Right atrium auricular region (tissue), 2 donors: Measurements from ENCODE around the gene YIPF4. TPM values are rescaled to one million over a fixed set of nuclear protein-coding genes. Genes with fewer than 3 reads are reported as not detected.

ENCODE experiments used
- DNase-seq: peaks from one replicate; pipeline ENCODE4 v3.0.0-alpha.2; 2019; ENCODE audit warnings: low spot score
- H3K27ac ChIP-seq, 2 donors: fragments of 200-600 bp; sonication (generic); 1 replicate in 1 of 2; 2 replicates in 1 of 2; pipeline ENCODE4 v1.5.1; 2016 to 2019
- H3K27me3 ChIP-seq, 2 donors: fragments of 200-600 bp; sonication (generic); one replicate each; pipeline versions ENCODE4 v1.5.1 to v1.6.0; 2017 to 2019
- H3K36me3 ChIP-seq: fragments of 200-600 bp; sonication (generic); one replicate; pipeline ENCODE4 v1.5.1; 2016
- H3K4me1 ChIP-seq, 2 donors: fragments of 200-600 bp; sonication (generic); one replicate each; pipeline versions ENCODE4 v1.5.1 to v1.6.0; 2017 to 2019
- H3K4me3 ChIP-seq, 2 donors: fragments of 200-600 bp; sonication (generic); 1 replicate in 1 of 2; 2 replicates in 1 of 2; pipeline ENCODE4 v1.5.1; 2017 to 2019; ENCODE audit warnings: mild to moderate bottlenecking in 1 of 2, moderate library complexity in 1 of 2
- H3K9me3 ChIP-seq, 2 donors: fragments of 200-600 bp; sonication (generic); one replicate each; pipeline ENCODE4 v1.5.1; 2019
- total RNA-seq, 2 donors: library from RNA; depleted of rRNA; stranded (reverse); fragments of >200 nt; gene quantifications; one replicate each; pipeline ENCODE4 v1.1.0, GENCODE V29; 2016
- TF ChIP-seq, protein P1 (sequence below), 2 donors: fragments of 200-600 bp; sonication (generic); IDR thresholded peaks; one replicate each; pipeline ENCODE4 v1.5.1; 2019; ENCODE audit warnings: antibody characterized with exemption in 2 of 2

The YIPF4 gene
- total RNA-seq, 2 donors from 2014 or later = 16.0 to 17.8 TPM

DNA sequence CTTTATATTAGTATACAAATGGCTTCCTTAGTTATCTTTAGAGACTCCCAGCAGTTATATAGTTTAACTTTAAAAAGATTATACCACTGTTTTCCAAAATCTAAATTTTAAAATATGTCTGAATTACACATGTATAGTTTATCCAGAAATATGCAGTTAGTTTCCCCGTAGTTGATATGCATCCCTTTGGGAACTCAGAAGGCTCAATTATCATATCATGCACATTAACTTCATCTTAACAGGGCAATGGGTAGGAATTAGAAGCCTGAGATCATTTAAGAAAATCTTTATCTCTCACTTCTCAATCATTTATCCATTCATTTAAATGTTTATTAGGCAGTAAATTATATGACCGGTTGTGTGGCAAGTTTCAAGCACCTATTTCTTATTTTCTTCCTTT lies 40.2 kb upstream of the YIPF4 start:
- H3K4me3 ChIP-seq = no peak overlapping the region
- no peak overlapping the region for H3K27ac ChIP-seq
- H3K4me1 ChIP-seq = no peaks in the 10 kb centered on the region
- no peaks in the 10 kb centered on the region for H3K9me3 ChIP-seq
- H3K27me3 ChIP-seq = no peaks in the 10 kb centered on the region
- no peak for DNase-seq
- TF ChIP-seq, protein P1, sequence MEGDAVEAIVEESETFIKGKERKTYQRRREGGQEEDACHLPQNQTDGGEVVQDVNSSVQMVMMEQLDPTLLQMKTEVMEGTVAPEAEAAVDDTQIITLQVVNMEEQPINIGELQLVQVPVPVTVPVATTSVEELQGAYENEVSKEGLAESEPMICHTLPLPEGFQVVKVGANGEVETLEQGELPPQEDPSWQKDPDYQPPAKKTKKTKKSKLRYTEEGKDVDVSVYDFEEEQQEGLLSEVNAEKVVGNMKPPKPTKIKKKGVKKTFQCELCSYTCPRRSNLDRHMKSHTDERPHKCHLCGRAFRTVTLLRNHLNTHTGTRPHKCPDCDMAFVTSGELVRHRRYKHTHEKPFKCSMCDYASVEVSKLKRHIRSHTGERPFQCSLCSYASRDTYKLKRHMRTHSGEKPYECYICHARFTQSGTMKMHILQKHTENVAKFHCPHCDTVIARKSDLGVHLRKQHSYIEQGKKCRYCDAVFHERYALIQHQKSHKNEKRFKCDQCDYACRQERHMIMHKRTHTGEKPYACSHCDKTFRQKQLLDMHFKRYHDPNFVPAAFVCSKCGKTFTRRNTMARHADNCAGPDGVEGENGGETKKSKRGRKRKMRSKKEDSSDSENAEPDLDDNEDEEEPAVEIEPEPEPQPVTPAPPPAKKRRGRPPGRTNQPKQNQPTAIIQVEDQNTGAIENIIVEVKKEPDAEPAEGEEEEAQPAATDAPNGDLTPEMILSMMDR (IDR thresholded peaks at IDR 0.05) = no peak
- no peaks in the 10 kb centered on the region for H3K36me3 ChIP-seq

DNA sequence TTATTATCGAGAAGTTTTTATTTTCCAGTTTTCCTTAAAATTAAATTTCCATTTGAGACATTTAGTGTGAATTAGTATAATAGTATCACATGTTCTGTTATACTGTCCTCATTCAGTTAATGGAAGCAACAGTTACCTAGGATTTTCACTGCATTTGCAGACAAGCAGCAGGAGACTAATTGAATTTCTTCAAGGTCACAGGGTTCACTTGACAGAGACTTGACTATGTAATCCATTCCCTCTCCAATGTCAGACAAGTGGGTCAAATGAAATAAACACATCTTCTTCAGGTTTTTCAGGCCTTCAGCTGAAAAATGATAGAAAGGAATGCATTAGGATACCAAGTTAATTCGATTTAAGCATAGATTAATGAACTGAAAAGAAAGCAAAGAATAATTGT lies 39.7 kb upstream of the YIPF4 start:
- H3K4me3 ChIP-seq = no peak overlapping the region
- no peaks in the 10 kb centered on the region for H3K9me3 ChIP-seq
- TF ChIP-seq, protein P1 (IDR thresholded peaks at IDR 0.05) = no peak
- no peaks in the 10 kb centered on the region for H3K27me3 ChIP-seq
- no peak for DNase-seq
- no peaks in the 10 kb centered on the region for H3K36me3 ChIP-seq
- no peak overlapping the region for H3K27ac ChIP-seq
- no peaks in the 10 kb centered on the region for H3K4me1 ChIP-seq

DNA sequence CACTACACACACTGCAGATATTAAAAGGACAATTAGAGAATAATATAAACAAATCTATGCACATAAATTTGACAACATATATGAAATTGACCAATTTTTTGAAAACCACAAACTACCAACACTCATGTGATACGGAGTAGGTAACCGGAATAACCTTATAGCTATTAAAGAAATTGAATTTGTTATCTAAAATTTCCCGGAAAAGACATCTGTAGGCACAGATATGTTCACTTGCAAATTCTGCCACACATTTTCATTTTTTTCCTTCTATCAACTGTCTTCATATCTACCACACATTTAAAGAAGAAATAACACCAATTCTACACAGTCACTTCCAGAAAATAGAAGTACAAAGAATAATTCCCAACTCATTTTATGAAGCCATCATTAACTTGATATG lies 35.4 kb upstream of the YIPF4 start:
- H3K4me1 ChIP-seq = no peaks in the 10 kb centered on the region
- TF ChIP-seq, protein P1 (IDR thresholded peaks at IDR 0.05) = no peak

DNA sequence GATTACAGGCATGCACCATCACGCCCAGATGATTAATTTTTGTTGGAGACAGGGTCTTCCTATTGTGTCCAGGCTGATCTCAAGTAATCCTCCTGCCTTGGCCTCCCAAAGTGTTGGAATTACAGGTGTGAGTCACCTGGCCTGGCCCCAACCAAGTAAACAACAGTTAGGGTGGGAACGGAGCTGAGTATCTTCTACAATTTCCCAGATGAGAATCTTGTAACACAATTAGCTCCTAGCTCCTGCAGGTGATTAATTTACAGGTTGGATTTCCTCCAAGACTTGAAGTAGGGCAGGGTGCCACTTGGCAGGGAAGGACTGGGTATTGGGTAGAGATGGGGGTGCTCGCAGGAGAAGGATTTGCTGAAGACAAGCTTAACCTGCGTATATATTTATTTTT lies 30.8 kb upstream of the YIPF4 start:
- TF ChIP-seq, protein P1 (IDR thresholded peaks at IDR 0.05) = no peak
- Histone ChIP-seq H3K4me1 (no peaks in the 10 kb centered on the region), H3K36me3 (no peaks in the 10 kb centered on the region), H3K27me3 (no peaks in the 10 kb centered on the region), H3K27ac (no peak overlapping the region), H3K4me3 (no peak overlapping the region), H3K9me3 (no peaks in the 10 kb centered on the region)
- no peak for DNase-seq

More for the DNA sequence above, 35.4 kb upstream of the YIPF4 start:
- Histone ChIP-seq H3K4me3 (no peak overlapping the region), H3K36me3 (no peaks in the 10 kb centered on the region), H3K27ac (no peak overlapping the region), H3K27me3 (no peaks in the 10 kb centered on the region), H3K9me3 (no peaks in the 10 kb centered on the region)
- DNase-seq = no peak

DNA sequence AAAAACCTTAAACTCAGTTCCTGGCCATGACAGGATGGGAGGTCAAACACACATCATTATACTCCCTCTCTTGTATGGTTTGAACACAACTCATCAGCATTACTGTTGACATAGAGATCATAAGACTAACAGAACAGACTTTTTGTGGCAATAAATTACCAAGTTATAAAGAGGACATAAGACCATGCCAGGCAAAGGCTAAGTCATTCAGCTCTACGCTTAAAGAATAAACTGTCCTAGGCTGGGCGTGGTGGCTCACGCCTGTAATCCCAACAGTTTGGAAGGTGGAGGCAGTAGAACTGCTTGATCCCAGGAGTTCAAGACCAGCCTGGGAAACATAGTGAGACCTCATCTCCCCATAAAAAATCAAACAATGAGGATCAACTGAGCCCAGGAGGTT lies 29.4 kb upstream of the YIPF4 start:
- Histone ChIP-seq H3K36me3 (no peaks in the 10 kb centered on the region), H3K27ac (no peak overlapping the region), H3K4me3 (no peak overlapping the region), H3K9me3 (no peaks in the 10 kb centered on the region), H3K27me3 (no peaks in the 10 kb centered on the region), H3K4me1 (no peaks in the 10 kb centered on the region)
- no peak for DNase-seq
- TF ChIP-seq, protein P1 (IDR thresholded peaks at IDR 0.05) = no peak

DNA sequence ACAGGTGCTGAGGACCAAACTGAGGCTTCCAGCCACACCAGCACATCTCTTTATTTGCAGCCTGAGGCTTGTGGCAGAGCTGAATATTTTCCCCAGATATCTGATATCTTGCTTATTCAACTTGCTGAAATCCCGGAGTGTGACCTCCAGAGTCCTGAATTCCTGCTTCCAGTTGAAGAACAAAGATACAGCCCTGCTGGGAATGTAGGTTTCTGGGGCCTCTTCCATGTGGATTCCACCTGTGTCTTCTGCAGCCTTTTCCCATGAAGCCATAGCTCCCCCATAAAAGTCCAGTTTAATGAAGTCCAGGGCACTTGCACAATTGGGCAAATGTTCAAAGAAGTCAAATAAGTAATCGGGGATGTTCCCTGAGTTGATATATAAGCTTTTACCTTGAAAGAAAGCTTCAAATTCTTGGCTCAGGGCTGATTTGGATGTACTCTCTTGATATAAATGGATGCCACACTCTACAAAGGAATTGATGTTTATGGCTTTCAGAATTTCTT lies 27.9 kb upstream of the YIPF4 start:
- TF ChIP-seq, protein P1 (IDR thresholded peaks at IDR 0.05) = no peak
- no peaks in the 10 kb centered on the region for H3K9me3 ChIP-seq
- DNase-seq = no peak
- H3K36me3 ChIP-seq = no peaks in the 10 kb centered on the region
- H3K27me3 ChIP-seq = no peaks in the 10 kb centered on the region
- no peaks in the 10 kb centered on the region for H3K4me1 ChIP-seq
- H3K4me3 ChIP-seq = no peak overlapping the region
- no peak overlapping the region for H3K27ac ChIP-seq
